Amygdala (tissue), 56 donors: Measurements from ENCODE around the gene GAS6.

ENCODE experiments used
- DNase-seq, 56 donors: peaks; one replicate each; lab custom pipeline; 2025; lab: John Stamatoyannopoulos, UW

Gene GAS6

DNA sequence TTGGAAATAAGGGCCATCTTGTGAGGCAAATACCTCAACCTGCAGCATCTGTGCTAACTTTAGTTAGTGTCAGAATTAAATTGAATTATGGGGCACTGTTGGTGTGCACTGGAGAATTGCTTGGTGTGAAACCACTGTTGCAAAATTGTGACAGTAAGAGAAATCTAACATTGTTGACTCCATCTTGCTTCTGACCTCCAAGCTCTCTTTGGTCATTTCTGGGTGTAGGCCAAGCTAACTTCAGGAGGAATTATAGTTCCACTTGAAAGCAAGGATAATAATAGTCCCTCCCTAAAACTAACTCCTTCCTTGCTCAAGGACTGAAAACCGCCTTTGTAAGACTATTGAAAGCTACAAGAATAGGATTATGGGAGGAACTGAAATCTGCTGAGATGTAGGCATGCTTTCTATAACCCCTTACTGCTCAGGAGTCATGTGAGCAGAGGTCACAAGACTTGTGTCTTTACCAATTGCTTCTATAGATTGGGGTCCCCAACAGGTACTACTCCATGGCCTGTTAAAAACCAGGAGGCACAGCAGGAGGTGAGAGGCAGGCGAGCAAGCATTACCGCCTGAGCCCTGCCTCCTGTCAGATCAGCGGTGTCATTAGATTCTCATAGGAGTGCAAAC, 24.9 kb upstream of the GAS6 start:
- no peak for DNase-seq

DNA sequence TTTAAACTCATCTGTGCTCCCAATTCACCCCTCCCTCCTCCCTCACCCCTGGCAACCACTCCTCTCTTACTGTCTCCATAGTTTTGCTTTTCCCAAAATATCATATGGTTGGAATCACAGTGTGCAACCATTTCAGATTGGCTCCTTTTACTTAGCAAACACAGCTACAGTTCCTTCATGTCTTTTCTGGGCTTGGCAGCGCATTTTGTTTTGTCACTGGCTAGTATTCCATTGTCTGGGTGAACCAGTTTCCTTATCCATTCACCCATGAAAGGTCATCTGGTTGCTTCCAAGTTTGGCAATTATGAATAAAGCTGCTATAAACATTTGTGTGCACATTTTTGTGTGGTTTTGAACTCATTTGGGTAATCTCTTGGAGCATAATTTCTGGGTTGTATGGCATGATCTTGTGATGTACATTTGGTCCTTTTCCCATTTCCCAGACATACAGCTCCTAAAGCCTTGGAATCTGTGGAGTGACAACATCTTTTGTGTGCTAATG, 23.9 kb upstream of the GAS6 start:
- DNase-seq, result no peak

DNA sequence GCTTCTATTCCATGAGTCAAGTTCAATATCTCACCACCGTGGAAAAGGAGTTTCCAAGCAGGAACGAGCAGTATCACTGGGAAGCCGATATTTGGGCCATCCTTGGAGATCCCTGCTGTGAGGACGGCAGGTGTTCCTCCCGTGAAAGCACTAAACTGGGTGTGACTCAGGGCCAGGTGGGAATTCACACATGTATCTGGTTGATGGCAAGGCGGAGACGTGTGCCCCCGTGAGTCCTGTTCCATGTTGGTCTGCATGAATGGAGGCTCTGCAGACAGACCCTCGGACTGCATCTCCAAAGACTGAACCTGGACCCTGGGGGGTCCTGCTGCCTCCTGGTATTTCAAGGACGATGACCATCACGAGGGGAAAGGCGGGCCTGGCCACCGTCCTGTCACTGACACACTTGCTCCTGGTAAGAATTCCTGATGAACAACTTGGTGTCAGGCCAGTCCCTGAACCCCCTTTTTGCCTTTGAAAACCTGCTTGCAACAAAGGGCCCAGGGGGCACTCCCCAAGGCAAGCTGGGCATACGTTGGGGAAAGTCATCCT, 22.8 kb upstream of the GAS6 start:
- DNase-seq, result no peak

DNA sequence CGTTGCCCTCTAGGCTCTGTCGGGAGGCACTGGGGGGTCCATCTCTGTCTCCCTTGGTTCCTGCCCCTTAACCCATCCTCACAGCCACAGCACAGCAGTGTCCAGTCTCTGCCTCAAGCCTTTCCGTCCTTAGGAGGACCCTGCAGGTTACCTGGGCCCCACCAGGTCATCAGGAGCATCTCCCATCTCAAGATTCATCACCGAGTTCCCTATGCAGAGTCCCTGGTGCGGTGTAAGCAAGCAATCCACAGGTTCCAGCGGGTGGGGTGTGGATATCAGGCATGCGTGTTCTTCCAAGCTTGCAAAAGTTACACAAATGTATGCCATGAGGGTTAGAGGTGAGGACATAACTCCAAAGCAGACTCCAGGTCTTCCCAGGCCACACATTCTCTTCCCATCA, 20.9 kb upstream of the GAS6 start:
- DNase-seq, result no peak

DNA sequence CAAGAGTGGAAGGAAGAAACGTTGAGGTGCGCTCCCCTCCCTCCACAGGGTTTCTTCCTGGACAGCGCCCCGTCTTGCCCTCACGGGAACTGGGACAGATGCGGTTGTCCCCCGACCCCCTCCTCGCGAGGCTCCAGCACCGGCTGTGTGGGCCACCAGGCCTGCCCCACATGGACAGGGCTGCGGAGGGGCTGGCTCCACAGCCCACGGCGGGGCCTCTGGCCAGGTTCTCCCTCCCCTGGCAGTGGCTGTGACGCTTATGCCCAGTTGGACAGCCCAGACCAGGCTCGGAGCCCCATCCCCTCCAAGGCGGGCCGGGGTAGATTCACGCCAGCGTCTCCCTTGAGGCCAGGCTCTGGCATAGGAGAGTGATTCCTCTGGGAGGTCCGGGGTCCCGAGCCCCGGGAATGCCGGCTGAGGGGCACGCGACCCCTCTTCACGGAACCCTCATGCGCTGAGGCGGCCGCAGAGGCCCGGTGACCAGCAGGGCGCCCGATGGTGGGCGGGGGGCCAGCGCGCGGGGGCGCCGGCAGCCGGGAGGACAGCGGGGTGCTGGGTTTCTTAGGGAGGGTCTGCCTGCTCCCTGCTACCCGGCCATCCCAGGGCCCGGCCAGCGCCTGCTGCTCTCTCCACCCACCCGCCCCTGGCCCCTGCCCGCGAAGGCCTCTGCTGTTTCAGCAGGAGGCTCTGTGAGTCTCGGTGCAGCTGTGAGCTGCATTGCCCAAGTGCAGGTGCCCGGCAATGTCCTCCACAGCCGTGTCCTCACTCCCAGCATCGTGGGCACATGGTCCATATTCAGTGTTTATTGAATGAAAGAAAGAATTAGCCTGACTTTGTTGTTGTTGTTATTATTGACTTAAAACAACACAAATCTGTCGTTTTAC, 20.3 kb upstream of the GAS6 start:
- DNase-seq, result no peak

DNA sequence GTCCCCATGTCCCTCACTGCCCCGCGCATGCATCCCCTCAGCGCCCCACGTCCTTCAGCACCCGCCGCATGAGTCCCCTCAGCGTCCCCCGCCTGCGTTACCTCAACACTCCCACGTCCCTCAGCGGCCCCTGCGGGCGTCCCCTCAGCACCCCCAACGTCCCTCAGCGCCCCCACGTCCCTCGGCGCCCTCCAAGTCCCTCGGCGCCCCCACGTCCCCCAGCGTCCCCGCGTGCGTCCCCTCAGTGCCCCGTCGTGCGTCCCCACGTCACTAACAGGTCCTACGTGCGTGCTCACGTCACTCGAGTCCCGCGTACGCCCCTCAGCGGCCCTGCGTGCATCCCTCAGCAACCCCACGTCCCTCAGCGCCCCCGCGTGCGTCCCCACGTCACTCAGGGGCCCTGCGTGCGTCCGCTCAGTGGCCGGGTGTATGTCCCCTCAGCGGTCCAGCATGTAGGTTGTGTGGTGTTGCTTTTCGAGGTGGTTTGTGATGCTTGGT, 19.5 kb upstream of the GAS6 start:
- DNase-seq, result no peak

DNA sequence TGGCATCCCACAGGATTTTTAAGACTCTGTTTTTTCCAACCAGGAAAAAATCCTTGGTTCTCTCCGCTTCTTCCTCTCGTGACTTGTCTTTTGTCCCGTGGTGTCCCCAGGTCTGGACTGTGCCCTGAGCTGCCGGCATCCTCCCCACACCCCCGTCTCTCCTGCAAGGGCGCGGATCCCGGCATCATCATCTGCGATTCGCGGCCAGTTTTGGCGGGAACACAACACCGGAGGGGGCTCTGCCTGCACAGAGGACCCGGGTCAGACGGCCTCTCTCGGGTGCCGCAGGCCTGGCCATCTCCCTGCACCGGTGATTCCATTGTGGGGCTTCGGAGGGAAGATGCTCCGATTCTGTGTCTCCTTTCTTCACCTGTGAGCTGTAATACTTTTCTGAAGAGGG, 18.8 kb upstream of the GAS6 start:
- DNase-seq, result no peak

DNA sequence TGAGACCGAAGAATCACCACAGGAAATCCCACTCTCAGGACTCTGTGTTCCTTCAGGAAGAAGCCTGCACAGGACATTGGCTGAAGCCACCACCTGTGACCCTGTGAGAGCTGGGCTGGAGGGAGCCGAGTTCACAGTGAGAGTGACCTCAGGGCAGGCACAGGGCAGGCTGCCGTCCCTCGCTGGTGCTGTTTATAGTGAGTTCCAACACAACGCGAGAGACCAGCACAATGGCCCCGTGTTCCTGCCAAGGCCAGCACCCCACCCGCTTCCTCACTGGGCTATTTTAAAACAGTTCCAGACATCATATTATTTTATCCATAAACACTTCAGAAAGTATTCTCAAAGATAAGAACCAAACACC, 18.4 kb upstream of the GAS6 start:
- DNase-seq, result no peak

DNA sequence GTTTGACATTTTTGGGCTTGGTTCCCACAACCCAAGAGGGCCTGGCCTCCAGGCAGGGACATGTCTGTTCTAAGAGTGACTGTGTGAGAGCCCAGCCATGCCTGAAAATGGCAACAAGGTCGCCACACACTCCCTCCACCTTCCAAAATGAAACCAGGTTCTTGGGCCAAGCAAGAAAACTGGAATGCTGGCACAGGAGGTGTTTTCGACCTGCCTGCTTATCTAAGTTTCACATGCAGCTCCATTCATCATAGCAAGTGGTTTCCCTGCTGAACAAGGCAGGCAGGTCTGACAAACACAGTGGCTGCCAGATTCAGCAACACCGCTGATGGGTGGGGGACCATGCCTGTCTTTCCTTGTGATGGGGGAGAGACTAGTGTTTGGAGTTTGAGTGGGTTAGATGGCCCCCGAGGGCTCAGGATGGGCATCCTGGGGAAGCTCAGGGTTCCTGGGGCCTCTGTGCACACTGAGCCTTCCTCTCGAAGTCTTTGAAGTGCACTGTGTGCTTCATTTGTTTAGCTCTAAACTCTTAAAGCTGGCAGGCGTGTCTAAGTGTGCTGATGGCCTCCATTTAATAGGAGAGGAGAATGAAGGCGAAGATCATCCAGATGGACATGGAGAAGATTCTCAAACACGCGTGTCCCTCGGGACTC, 17.9 kb upstream of the GAS6 start:
- DNase-seq, result no peak

DNA sequence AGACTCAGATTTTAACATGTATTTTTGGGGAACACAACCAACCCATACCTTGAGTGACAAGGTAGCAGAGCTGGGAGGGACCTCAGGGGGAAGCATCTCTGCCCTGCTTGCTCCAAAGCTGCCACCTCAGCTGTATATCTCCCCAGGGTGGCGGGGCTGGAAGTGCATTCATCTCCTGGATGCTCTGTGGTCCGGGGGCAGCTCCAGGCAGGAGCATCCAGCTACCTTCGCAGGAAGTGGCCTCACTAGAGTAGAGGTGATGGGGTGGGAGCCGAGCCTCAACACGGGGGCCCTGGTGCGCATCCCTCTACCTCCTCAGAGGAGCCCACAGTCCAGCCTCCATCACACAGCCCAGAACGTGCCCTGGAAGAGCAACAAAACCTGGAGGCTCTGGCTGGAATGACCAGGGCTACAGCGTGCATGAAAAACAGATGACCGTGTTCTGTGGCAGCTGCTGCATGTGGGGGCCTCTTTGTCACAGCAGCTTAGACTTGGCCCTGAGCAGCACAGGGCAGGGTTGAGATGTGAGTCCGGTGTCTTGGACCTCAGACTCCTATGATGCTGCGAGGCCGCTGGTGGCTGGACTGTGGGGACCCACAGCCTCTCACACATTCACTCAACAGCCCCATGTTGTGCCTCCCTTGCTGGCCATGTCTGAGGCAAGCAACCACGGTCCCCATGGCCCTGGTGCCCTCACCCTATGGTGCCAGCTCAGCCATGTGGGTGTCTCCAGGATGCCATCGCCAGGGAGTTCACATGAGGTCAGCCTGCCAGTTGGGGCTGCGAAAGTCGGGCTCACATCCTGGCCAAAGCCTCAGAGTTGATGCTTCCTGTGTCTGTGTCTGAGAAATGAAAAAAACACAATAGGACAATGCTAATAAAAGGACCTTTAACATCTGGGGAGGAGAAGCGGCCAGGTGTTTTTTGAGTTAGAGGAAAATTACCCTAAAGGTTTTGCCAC, 17.1 kb upstream of the GAS6 start:
- DNase-seq, result no peak

DNA sequence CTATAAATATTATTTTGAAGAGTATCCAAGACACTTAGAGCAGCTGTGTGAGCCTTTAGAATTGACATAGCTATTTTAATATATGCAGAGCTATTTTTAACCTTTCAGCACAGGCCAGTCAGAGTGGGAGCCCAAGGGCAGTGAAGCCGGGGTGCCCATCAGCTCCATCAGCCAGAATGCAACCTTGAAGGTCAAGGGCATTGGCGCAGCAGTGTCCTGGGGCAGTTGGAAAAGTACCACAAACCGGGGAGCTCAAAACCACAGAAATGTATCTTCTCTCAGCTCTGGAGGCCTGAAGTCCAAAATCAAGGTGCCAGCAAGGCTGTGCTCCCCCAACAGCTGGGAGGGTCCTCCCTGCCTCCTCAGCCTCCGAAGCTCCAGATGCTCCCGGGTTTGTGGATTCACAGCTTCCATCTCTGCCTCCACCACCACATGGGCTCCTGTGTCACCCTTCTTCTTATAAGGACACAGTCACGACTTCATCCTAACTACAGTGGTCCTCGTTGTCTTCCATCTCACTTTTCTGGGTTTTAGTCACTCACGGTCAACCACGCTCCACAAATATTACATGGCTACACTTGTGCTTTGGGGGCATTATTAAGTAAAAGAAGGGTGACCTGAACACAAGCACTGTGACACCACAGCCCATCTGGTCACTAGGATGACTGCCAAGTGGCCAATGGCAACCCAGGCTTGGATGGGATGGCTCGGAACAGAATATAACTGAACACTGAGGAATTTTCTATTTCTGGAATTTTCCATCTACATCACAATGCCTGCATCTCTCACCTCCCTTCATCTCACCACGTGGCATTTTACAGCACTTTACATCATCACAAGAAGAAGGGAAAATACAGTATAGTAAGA, 15.9 kb upstream of the GAS6 start:
- no peak for DNase-seq

DNA sequence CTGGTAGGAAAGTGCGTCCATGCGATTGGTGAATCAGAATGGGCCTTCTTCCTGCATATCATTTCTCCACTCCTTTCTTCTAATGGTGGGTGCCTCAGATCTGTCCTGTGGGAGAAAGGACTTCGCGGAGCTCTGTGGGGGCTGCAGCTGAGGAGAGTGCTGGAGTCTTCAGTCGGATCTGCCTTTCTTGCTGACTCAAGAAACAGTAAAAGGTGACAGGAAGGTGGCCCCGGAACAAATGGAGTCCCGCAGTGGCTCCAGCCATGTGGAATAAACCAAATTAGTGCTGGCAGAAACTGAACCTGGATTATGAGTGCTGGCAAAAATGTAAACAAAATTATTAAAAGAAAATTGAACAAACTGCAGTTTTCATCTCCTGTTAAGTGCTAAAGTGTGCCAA, 15.1 kb upstream of the GAS6 start:
- DNase-seq, result no peak

DNA sequence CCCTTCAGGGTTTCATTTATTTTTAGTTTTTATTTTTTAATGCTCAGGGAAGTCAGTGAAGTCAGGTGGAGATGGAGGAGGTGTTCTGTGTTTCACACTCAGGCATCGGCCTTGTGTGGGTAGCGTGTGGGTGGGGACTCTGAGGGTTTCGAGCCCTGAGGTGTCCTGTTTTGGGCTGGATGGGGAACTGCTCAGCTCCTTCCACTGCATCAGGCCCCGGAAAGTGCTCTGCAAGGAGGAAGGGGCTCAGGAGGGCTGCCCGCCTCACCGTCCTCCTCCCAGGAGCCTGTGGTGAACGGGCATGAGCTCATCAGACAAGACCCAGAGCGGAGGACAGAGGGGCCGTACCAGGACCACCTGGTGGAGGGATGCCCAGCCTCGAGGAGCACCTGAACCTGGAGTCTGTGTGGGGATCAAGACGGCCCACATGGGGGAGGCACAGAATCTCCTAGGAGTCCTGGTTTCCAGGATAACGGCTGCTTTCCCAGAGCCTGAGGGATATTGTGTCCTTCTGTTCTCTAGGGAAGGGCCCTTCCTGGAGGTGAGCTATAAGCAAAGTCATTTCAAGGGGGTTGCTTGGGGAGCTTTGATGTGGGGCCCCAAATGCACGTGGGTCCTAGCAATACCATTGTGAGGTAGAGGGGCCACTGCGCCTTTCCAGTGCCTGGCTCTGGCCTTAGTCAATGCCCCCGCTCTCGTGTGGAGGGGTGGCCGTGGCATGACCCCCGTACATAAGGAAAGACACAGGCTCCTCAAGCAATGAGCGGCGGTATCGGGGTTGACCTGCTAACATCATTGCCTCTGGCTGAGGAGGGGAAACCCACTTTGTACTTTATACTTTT, 13.5 kb upstream of the GAS6 start:
- DNase-seq, result no peak

DNA sequence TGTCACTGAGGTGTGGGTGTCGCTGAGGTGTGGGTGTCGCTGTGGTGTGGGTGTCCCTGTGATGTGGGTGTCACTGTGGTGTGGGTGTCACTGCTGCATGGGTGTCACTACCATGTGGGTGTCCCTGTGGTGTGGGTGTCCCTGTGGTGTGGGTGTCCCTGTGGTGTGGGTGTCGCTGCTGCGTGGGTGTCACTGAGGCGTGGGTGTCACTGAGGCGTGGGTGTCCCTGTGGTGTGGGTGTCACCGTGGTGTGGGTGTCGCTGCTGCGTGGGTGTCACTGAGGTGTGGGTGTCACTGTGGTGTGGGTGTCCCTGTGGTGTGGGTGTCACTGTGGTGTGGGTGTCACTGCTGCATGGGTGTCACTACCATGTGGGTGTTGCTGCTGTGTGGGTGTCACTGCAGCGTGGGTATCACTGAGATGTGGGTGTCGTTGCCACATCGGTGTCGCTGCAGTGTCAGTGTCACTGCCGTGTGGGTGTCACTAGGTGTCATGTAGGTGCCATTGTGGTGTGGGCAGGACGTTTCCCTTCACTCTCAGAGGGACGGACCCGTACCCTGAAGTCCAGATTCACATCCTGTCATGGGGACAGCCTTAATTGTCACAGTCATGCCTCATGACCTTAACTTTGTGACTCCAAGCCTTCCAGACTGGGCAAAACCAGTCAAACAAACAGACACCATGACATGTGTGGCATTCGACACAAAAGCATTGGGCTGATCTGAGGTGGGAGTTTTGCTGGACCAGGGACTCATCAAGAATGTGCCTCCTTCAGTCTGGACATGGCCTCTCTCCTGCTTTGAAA, 12.7 kb upstream of the GAS6 start:
- DNase-seq, result no peak

DNA sequence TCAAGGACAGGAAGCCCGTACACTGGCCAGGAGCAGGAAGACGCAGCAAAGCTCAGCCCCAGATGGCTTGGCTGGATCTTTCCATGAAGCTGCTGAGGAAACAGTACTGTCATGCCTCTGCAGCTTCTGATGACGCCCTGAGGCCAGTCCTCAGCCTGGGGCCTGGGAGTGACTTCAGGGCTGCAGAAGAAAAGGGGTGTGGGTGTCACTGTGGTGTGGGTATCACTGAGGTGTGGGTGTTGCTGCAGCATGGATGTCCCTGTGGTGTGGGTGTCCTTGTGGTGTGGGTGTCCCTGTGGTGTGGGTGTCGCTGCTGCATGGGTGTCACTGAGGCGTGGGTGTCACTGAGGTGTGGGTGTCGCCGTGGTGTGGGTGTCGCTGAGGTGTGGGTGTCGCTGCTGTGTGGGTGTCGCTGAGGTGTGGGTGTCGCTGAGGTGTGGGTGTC, 12.0 kb upstream of the GAS6 start:
- no peak for DNase-seq

DNA sequence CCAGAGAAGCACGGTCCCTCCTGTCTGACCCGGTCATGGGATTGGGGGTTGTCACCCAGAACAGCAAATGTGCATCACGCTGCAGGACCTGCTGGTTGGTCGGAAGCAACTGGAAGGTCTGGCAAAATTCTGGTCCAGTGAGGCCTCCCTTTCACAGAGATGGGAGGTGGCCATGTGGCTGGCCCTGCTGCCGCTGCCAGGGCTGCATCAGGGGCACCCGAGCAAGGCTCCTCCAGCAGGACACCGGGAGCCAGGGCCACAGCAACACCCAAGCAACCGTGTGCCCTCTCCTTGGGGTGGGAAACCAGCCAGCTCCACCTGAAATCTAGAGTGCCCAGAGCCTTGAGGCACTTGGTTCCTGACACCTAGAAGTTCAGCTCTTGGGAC, 11.5 kb upstream of the GAS6 start:
- no peak for DNase-seq
